Astrocyte (in vitro differentiated cells and primary cell): ENCODE data around the gene ADAP1. TPM values are rescaled to one million over a fixed set of nuclear protein-coding genes. Genes with fewer than 3 reads are reported as not detected.
"Not testable (repeated sequence)": the region's sequence is repeated elsewhere in the genome, so short reads cannot be mapped to it uniquely, and the experiment has no call there.

ENCODE experiments used
- DNase-seq: peaks from one replicate; pipeline ENCODE4 v3.0.0-alpha.2; 2010; ENCODE audit warnings: low read depth
- FAIRE-seq: peaks from 2 replicates; lab custom pipeline; 2011; peaks lifted over from hg19 to GRCh38; lab: Jason Lieb, UNC
- H2AFZ ChIP-seq: 2 replicates; pipeline ENCODE4 v1.6.0; 2012; ENCODE audit warnings: low read depth, low read length, inconsistent platforms
- H3K27ac ChIP-seq: 2 replicates; pipeline ENCODE4 v1.5.1; 2011; ENCODE audit warnings: low read depth, low read length, inconsistent platforms
- H3K27me3 ChIP-seq: 2 replicates; pipeline ENCODE4 v1.6.0; 2011; ENCODE audit warnings: low read length, inconsistent platforms; ENCODE audit not compliant: insufficient read depth
- H3K36me3 ChIP-seq: 2 replicates; pipeline ENCODE4 v1.5.1; 2011; ENCODE audit warnings: low read length, inconsistent platforms; ENCODE audit not compliant: insufficient read depth
- H3K4me1 ChIP-seq: 2 replicates; pipeline ENCODE4 v1.5.1; 2011; ENCODE audit warnings: low read length, inconsistent platforms; ENCODE audit not compliant: insufficient read depth
- H3K4me2 ChIP-seq: 2 replicates; pipeline ENCODE4 v1.6.0; 2012; ENCODE audit warnings: low read length, inconsistent platforms
- H3K4me3 ChIP-seq: 2 replicates; pipeline ENCODE4 v1.5.1; 2011; ENCODE audit warnings: low read depth, mild to moderate bottlenecking, low read length, inconsistent platforms; ENCODE audit not compliant: insufficient read depth
- H3K79me2 ChIP-seq: 2 replicates; pipeline ENCODE4 v1.6.0; 2012; ENCODE audit warnings: mild to moderate bottlenecking, low read length, inconsistent platforms; ENCODE audit not compliant: insufficient read depth
- H3K9ac ChIP-seq: 2 replicates; pipeline ENCODE4 v1.6.0; 2012; ENCODE audit warnings: mild to moderate bottlenecking, low read length, inconsistent platforms
- H3K9me3 ChIP-seq: 2 replicates; pipeline ENCODE4 v1.5.1; 2012; ENCODE audit warnings: low read depth, mild to moderate bottlenecking, low read length, inconsistent platforms; ENCODE audit not compliant: insufficient read depth
- H4K20me1 ChIP-seq: 2 replicates; pipeline ENCODE4 v1.6.0; 2012; ENCODE audit warnings: low read length, inconsistent platforms; ENCODE audit not compliant: insufficient read depth
- H3K27ac Mint-ChIP-seq: one replicate; pipeline ENCODE4 v1.8.0; 2021; ENCODE audit warnings: mild to moderate bottlenecking, mixed read lengths; ENCODE audit not compliant: unreplicated experiment
- H3K27me3 Mint-ChIP-seq: one replicate; pipeline ENCODE4 v1.8.0; 2021; ENCODE audit warnings: low read depth, mixed read lengths; ENCODE audit not compliant: unreplicated experiment
- H3K36me3 Mint-ChIP-seq: one replicate; pipeline ENCODE4 v1.8.0; 2021; ENCODE audit warnings: low read depth, mixed read lengths; ENCODE audit not compliant: unreplicated experiment
- H3K4me1 Mint-ChIP-seq: one replicate; pipeline ENCODE4 v1.8.0; 2021; ENCODE audit warnings: low read depth, mixed read lengths; ENCODE audit not compliant: unreplicated experiment
- H3K4me3 Mint-ChIP-seq: one replicate; pipeline ENCODE4 v1.8.0; 2021; ENCODE audit warnings: mild to moderate bottlenecking, moderate library complexity, mixed read lengths; ENCODE audit not compliant: unreplicated experiment
- H3K9me3 Mint-ChIP-seq: one replicate; pipeline ENCODE4 v1.8.0; 2021; ENCODE audit warnings: mild to moderate bottlenecking, mixed read lengths; ENCODE audit not compliant: unreplicated experiment
- CTCF ChIP-seq: IDR thresholded peaks from 2 replicates; pipeline ENCODE4 v1.5.1; 2011; ENCODE audit warnings: low read depth, mild to moderate bottlenecking, inconsistent platforms, low read length, moderate library complexity; ENCODE audit not compliant: insufficient read depth
- EZH2 ChIP-seq: IDR thresholded peaks from 2 replicates; pipeline ENCODE4 v1.6.1; 2012; ENCODE audit warnings: mild to moderate bottlenecking, low read length, inconsistent platforms; ENCODE audit not compliant: insufficient read depth
- total RNA-seq: library from RNA; stranded (reverse); gene quantifications from 2 replicates; pipeline ENCODE4 v1.2.1, GENCODE V29; 2021

The ADAP1 gene
- total RNA-seq, 1 donor from 2014 or later, result 4.8 TPM

GRCh38 chr7:926061-927030 lies 28.1 kb downstream of the ADAP1 start:
- Mint-ChIP-seq H3K27me3 (no peaks in the 10 kb centered on the region), H3K9me3 (no peaks in the 10 kb centered on the region), H3K27ac (no peak overlapping the region), H3K4me1 (peaks cover 2% of the 10 kb centered on the region), H3K36me3 (no peaks in the 10 kb centered on the region), H3K4me3 (no peak overlapping the region)
- Histone ChIP-seq H3K27me3 (no peaks in the 10 kb centered on the region), H3K4me2 (no peak overlapping the region), H2AFZ (no peak overlapping the region), H3K4me3 (no peak overlapping the region), H3K9me3 (no peaks in the 10 kb centered on the region), H3K36me3 (no peaks in the 10 kb centered on the region), H3K9ac (no peak overlapping the region), H4K20me1 (no peaks in the 10 kb centered on the region), H3K4me1 (peaks cover 24% of the 10 kb centered on the region), H3K79me2 (no peaks in the 10 kb centered on the region), H3K27ac (no peak overlapping the region)
- DNase-seq, result no peak
- TF ChIP-seq CTCF, result no peak
- TF ChIP-seq EZH2, result no peak
- no peak for FAIRE-seq

- FAIRE-seq, result no peak
These were observed 28.9 kb downstream of the ADAP1 start for GRCh38 chr7:925601-926000.

GRCh38 chr7:924541-925231 lies 29.8 kb downstream of the ADAP1 start:
- Histone ChIP-seq H3K27me3 (no peaks in the 10 kb centered on the region), H3K4me1 (peaks cover 24% of the 10 kb centered on the region), H3K4me3 (no peak overlapping the region), H4K20me1 (no peaks in the 10 kb centered on the region), H3K27ac (no peak overlapping the region), H3K9me3 (no peaks in the 10 kb centered on the region), H3K4me2 (peak overlapping the region; percentile 57), H3K79me2 (no peaks in the 10 kb centered on the region), H2AFZ (no peak overlapping the region), H3K36me3 (no peaks in the 10 kb centered on the region), H3K9ac (no peak overlapping the region)
- H3K27ac Mint-ChIP-seq, result no peak overlapping the region
- DNase-seq (no peak), FAIRE-seq (no peak)
- H3K4me3 Mint-ChIP-seq, result no peak overlapping the region
- TF ChIP-seq EZH2, result no peak
- TF ChIP-seq CTCF, result no peak
- peaks cover 6% of the 10 kb centered on the region for H3K4me1 Mint-ChIP-seq
- H3K27me3 Mint-ChIP-seq, result no peaks in the 10 kb centered on the region
- no peaks in the 10 kb centered on the region for H3K36me3 Mint-ChIP-seq
- no peaks in the 10 kb centered on the region for H3K9me3 Mint-ChIP-seq

More at GRCh38 chr7:925601-926000, 28.9 kb downstream of the ADAP1 start:
- Histone ChIP-seq H3K4me2 (no peak overlapping the region), H3K4me3 (no peak overlapping the region), H3K9ac (no peak overlapping the region), H3K9me3 (no peaks in the 10 kb centered on the region), H4K20me1 (no peaks in the 10 kb centered on the region), H3K4me1 (peaks cover 24% of the 10 kb centered on the region), H2AFZ (no peak overlapping the region), H3K27ac (no peak overlapping the region), H3K79me2 (no peaks in the 10 kb centered on the region), H3K36me3 (no peaks in the 10 kb centered on the region), H3K27me3 (no peaks in the 10 kb centered on the region)
- Mint-ChIP-seq H3K36me3 (no peaks in the 10 kb centered on the region), H3K27me3 (no peaks in the 10 kb centered on the region), H3K9me3 (no peaks in the 10 kb centered on the region), H3K4me1 (peaks cover 6% of the 10 kb centered on the region), H3K4me3 (no peak overlapping the region), H3K27ac (no peak overlapping the region)
- no peak for DNase-seq
- TF ChIP-seq EZH2, result no peak

GRCh38 chr7:924042-924441 lies 30.4 kb downstream of the ADAP1 start:
- H3K4me1 Mint-ChIP-seq, H3K36me3 ChIP-seq, H3K27me3 ChIP-seq, H4K20me1 ChIP-seq, H3K27me3 Mint-ChIP-seq, DNase-seq, H3K9me3 ChIP-seq, H3K9me3 Mint-ChIP-seq, H3K4me2 ChIP-seq, FAIRE-seq, H3K4me3 ChIP-seq, H3K27ac Mint-ChIP-seq, H3K36me3 Mint-ChIP-seq, H2AFZ ChIP-seq, H3K79me2 ChIP-seq, H3K9ac ChIP-seq, H3K27ac ChIP-seq, H3K4me3 Mint-ChIP-seq: not testable (repeated sequence)
- peaks cover 24% of the 10 kb centered on the region for H3K4me1 ChIP-seq
